Bone marrow (tissue), 2 donors: ENCODE data around the gene GPR162.

ENCODE experiments used
- DNase-seq, 2 donors: peaks; one replicate each; lab custom pipeline; 2025; lab: John Stamatoyannopoulos, UW

The GPR162 gene

DNA sequence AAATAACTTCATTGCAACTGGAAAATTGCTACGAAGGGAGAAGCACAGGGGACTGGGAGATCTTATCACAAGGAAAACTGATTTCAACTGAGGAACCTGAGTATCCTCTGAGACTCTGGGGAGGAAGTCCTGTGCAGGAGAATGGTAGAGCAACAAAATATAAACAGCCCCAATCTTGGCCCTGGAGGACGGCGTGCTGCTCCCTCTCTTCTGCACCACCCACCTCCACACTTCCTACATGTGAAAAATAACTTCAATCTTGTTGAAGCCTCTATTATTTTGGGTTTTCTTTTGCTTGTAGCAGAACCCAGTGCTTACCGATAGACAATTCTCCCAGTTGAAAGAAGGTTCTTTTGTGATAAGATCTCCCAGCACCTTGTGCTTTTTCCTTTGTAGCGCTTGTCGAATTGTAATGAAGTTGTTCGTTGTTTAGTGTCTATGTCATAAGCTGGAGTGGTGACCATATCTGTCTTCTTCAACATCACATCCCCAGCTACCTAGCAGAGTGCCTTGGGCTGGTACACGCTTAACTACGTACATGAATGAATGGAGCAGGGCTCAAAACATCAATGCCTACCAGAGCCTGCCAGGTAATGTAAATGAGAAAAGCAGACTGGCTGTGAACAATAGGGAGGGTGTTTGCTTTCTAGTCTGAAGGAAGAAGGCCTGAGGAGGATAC lies 35.1 kb upstream of the GPR162 start:
- no peak for DNase-seq

DNA sequence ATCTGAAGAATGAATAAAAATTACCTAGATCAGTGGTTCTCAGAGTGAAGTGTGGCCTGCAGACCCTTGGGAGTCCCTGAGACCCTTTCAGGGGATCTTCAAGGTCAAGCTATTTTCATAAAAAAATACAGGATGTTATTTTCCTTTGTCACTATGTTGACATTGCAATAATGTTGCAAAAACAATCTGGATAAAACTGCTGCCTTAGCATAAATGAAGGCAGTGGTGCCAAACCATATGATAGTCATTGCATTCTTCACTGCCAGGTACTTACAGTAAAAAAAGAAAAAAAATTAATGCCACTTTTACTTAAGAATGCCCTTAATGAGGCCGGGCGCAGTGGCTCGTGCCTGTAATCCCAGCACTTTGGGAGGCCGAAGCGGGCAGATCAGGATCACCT lies 34.3 kb upstream of the GPR162 start:
- DNase-seq: no peak

DNA sequence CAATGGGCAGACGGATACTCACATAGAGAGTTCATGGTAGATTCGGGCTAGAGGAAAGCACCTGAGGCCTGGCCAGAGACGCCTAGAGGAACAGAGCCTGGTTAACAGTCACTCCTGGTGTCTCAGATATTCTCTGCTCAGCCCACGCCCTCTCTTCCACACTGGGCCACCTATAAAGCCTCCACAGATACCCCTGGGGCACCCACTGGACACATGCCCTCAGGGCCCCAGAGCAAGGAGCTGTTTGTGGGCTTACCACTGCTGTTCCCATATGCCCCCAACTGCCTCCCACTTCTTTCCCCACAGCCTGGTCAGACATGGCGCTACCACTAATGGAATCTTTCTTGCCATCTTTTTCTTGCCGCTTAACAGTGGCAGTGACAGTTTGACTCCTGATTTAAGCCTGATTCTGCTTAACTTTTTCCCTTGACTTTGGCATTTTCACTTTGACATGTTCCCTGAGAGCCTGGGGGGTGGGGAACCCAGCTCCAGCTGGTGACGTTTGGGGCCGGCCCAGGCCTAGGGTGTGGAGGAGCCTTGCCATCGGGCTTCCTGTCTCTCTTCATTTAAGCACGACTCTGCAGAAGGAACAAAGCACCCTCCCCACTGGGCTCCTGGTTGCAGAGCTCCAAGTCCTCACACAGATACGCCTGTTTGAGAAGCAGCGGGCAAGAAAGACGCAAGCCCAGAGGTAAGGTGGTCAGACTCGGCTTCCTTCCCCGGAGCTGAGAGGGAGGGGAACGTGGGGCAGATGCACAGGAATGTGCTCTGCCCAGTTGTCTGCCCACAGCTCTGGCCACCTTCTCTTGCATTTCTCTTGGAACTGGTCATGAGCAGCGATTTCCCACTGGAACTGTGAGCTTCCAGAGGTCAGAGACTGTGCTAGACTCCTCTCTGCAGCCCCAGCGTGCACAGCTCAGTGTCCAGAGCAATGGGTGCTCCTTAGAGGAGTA lies 32.4 kb upstream of the GPR162 start, which contains the start of gene CD4:
CD4 (plus strand) TSS at position 557 of the 953 bp plus-strand sequence. CDS start 10,611 bp downstream, outside the sequence.
- DNase-seq: peak in 1 of 2 donors; percentile 80

DNA sequence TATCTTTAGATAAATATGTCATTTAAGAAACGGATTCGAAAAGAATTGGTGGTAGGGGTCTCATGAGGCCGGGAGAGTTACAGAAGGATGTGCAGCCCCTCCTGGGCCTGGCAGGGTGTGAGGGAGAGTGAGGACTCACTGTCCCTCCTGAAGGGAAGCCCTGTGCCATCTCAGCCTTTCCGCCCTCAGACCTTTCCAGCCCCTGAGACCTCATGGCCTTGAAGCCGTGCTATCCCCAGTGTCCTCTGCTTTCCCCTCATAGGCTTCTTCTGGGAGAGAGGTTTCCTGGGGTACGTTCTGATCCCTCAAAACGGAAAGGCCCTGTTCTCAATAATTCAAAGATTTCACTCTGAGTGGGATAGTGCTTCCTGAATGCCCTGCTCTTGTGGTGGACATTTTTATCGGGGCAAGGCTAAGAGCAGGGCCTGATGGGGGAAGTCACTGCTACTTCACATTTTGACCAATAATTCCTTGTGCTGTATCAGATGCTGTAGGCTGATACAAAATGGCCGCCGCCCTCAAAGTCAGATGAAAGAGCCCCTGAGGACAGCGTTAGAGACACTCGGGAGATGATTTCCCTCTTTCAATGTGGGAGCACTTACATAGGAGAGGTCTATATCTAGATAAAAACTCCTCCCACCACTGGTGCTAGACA lies 31.0 kb upstream of the GPR162 start:
- no peak for DNase-seq

DNA sequence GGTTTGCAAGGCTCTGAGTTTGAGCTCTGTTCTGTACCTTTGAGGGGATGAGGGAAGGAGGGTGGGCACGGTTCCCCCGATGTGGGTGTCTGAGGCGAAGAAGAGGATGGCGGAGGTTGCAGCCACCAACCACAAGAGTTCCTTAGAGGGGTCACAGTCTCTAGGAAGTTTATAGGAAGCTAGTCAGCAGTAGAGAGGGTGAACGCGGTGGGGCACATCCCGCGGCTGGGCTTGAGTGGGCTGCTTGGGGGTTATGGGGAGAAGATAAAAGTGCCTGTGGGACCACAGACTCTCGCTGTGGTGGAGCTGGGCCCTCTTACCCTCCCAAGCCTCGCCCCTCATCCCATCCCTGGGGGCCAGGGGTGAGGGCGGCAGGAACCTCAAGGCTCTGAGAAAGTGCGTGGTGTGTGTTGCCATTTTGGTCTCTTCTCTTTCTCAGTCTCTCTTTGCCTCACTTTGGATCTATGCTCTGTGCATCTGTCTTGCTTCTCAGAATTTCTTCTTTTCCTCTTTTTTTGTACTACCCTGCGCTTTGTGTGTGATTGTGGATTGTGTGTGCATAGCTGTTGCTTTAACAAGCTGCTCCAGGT lies 29.6 kb upstream of the GPR162 start:
- DNase-seq: no peak

DNA sequence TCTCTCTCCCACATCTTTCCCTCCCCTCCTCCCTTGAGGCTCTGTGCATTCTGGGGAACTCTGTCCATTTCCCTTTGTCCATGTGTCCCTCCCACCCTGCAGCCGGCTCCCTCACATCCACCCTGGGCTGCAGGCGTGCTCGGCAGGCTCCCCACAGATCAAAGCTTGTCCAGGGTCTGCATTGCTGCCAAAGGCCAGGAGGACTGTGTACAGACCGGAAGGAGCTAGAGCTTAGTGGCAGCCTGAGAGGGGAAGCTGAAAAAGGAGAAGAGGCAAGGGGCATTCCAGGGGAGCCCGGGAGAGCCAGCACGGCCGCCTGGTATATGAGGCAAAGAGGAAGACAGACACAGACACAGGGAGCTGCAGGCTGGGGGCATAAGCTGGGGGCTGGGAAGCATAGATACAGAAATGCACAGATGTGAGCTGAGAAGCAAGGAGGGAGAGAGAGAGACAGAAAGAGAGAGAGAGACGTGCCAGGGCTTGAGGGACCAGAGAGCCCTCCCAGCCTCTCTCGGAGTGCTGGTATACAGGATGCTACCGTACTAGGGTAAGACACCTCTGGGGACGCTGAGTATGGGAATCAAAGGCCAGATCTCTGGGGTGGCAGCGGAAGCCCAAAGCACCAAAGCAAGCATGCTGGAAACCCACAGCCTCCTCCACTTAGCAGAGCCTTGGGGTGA lies 29.0 kb upstream of the GPR162 start:
- DNase-seq: peak in 1 of 2 donors; percentile 82

DNA sequence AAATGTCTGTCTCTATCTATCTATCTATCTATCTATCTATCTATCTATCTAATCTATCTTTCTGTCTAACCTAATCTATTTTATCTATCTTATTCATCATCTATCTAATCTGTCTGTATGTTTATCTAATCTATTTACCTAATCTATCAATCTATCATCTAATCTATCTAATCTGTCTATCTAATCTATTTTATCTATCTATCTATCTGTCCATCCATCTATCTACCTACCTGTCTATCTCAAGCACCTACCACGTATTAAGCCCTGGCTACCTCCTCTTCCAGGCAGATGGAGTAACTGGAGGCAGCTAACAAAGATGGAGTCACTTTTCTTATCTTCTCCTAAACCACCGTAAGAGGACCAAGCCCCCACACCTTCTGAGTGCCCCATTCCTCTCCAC lies 26.5 kb upstream of the GPR162 start:
- DNase-seq: no peak

DNA sequence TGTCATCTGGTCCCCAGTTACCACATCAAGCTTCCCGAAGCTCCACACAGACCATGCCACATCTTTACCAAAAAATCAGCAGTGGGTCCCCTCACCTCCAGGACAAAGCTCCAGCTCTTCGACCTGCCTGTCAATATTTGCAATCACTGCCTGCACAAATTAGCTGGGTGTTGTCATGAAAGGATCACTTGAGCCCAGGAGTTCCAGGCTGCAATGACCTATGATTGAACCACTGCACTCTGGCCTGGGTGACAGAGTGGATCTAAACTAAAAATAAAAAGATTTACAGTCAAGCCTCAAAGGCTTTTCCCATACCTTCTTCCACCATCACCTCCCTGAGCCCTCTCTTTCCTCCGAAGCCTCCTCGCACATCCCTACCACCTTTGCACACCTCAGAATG lies 25.0 kb upstream of the GPR162 start:
- no peak for DNase-seq

DNA sequence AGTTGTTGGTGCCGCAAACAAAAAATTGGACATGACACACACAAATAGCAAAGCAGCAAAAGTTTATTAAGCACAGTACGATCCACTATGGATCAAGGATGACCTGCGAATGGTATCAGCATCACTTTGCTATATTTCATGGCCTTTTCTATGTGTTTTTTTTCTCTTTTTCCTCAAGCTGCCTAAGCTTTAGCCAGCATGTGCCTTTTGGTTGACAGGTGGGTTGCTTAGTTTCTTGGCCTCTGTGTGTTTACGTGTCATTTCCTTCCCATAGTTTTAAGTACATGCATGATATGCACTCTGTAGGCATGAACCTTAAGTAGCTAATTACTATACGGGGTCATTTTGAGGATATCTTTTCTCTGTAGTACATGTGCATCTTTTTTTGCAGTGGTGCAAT lies 22.5 kb upstream of the GPR162 start:
- DNase-seq: no peak

DNA sequence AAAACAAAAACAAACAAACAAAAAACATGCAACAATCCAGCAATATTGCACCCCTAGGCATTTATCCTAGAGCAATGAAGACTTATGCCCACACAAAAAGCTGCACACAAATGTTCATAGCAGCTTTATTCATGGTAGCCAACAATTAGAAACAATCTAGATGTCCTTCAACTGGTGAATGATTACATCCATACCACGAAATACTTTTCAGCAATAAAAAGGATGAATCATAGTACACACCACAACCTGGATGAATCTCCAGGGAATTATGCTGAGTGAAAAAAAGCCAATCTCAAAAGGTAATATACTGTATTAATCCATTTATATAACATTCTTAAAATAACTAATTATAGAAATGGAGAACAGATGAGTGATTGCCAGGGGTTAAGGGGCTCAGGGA lies 14.5 kb upstream of the GPR162 start:
- no peak for DNase-seq

DNA sequence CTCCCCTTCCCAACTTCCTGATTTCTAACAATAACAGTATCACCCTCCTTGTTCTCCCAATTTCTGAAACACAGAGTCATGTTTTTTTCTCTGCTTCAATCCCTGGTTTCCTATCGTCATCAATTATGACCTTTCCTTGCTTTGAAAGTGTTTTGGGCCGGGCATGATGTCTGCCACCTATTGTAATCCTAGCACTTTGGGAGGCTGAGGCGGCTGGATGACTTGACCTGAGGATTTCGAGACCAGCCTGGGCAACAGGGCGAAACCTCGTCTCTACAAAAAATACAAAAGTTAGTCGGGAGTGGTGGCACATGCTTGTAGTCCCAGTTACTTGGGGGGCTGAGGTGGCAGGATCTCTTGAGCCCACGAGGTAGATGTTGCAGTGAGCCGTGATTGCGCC lies 12.6 kb upstream of the GPR162 start:
- no peak for DNase-seq

DNA sequence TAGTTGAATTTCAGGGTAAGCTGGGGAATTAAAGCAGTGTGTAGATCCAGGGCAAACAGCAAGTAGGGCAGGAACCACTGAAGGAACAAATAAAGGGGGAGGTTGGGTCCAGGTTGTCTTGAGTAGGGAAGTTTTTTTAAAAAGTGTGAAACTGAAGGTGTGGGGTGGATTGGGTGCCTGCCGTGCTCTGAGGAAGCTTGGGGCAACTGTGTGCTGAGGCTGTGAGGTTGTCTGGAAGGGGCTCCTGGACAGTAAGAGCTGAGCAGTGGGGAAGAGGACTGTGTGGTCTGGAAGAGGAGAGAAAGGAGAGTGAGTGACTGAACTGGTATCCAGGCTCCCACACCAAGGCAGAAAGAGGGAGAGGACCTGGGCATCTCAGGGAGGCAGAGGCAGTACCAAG lies 10.9 kb upstream of the GPR162 start:
- DNase-seq: no peak

DNA sequence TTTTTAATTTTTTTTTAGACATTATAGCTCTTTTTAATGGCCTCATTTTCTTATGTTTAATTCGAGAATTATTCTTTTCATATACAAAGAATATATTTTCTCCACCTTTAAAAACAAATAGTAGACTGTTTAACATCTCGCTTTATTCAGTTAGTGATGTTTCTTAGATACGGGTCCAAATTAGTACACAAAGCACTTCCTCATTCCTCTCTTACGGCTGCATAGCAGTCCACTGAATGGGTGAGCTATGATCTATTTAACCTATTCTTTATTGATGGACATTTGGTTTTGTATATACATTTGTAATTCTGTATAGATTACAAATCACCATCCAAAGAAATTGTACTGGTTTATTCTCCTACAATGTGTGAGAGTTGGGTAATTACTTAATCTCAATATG lies 8.3 kb upstream of the GPR162 start:
- no peak for DNase-seq

DNA sequence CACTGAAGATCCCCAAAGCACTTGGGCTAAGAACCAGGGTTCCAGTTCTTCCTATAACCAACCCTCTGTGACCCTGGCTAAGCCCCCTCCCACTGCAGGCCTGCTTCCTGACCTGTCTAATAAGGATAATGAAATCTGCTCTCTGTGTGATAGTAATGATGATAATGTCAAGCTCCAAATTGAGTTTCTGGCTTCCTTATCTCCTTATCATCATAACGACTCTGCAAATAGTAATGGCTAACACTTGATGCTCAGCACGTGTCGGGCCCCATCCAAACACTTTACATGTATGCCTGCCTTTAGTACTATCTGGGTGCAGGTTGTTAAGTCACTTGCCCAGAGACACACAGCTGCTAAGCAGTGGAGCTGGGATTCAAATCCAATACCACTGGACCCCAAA lies 5.0 kb upstream of the GPR162 start:
- DNase-seq: no peak

DNA sequence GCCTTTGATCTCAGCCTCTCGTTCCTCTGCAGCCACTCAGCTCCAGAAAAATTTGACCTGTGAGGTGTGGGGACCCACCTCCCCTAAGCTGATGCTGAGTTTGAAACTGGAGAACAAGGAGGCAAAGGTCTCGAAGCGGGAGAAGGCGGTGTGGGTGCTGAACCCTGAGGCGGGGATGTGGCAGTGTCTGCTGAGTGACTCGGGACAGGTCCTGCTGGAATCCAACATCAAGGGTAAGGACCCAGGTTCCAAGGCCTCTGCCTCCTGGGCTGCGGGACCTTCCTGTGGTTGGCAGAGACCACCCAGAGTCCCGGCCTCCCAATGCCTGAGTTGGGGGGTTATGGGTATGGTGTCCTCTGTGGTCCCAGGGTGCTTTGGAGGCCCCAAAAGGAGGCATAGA lies 4.5 kb upstream of the GPR162 start:
- no peak for DNase-seq

DNA sequence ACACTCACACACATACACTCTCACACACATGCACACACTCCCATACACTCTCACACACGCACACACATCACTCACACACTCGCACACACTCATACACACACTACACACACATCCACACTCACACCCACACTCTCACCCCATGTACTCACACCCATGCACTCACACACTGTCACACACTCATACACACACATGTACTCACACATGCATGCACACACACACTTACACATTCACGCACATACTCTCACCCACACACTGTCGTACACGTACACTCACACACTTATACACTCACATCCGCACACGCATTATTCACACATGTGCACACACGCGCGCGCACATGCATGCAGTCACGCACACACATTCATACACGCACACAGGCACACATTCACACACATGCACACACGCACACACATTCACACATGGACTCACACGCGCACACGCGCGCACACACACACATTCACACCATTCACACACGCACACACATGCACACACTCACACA lies 3.9 kb upstream of the GPR162 start:
- no peak for DNase-seq

DNA sequence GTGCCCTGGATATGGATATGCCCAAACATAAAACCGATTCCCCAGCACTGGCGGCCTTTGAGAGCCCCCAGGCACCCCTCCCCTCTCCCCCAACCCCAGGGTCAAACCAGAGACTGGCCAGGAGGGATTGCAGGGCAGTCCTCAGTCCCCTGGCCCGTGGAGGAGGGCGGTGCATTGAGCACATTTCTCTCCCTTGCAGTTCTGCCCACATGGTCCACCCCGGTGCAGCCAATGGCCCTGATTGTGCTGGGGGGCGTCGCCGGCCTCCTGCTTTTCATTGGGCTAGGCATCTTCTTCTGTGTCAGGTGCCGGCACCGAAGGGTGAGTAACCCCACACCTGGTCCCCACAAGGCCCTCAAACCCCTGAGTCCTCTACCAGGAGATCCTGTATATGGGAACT lies 3.4 kb upstream of the GPR162 start:
- no peak for DNase-seq

DNA sequence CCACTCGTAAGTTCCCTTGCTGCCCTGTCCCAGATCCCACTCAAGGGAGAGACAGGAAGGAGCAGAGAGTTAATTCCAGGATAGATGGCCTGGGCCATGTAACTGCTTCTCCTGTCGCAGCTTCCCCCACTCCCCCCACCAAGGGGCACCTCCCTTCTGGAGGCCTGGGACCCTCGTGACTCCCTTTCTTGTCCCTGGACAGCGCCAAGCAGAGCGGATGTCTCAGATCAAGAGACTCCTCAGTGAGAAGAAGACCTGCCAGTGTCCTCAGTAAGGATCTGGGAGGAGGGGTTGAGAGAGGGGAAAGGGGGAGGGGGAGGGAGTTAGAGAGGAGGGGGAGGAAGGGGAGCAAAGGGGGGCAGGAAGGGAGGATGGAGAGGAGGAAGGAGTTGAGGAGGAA lies 3.0 kb upstream of the GPR162 start:
- DNase-seq: no peak

DNA sequence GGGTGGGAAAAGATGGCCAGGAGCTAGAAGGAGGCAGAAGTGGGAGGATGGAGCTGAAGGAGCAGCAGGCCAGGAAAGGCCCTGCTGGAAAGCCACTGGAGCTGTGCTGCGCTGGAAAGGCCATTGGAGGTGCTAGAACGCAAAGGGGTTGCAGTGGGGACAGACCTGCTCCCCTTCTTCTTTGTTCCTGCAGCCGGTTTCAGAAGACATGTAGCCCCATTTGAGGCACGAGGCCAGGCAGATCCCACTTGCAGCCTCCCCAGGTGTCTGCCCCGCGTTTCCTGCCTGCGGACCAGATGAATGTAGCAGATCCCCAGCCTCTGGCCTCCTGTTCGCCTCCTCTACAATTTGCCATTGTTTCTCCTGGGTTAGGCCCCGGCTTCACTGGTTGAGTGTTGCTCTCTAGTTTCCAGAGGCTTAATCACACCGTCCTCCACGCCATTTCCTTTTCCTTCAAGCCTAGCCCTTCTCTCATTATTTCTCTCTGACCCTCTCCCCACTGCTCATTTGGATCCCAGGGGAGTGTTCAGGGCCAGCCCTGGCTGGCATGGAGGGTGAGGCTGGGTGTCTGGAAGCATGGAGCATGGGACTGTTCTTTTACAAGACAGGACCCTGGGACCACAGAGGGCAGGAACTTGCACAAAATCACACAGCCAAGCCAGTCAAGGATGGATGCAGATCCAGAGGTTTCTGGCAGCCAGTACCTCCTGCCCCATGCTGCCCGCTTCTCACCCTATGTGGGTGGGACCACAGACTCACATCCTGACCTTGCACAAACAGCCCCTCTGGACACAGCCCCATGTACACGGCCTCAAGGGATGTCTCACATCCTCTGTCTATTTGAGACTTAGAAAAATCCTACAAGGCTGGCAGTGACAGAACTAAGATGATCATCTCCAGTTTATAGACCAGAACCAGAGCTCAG lies 2.3 kb upstream of the GPR162 start:
- DNase-seq: no peak

DNA sequence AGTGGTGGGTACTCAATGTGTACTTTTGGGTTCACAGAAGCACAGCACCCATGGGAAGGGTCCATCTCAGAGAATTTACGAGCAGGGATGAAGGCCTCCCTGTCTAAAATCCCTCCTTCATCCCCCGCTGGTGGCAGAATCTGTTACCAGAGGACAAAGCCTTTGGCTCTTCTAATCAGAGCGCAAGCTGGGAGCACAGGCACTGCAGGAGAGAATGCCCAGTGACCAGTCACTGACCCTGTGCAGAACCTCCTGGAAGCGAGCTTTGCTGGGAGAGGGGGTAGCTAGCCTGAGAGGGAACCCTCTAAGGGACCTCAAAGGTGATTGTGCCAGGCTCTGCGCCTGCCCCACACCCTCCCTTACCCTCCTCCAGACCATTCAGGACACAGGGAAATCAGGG lies 1.5 kb upstream of the GPR162 start:
- no peak for DNase-seq
